Neural cell (in vitro differentiated cells): Measurements from ENCODE around the gene PRUNE2. TPM values are rescaled to one million over a fixed set of nuclear protein-coding genes. Genes with fewer than 3 reads are reported as not detected.

ENCODE experiments used
- H2AFZ ChIP-seq: fragments of 200-600, 300-800 bp; sonication (generic), shearing (Covaris generic); 2 replicates; pipeline ENCODE4 v1.6.0; 2014; ENCODE audit warnings: low read depth, mild to moderate bottlenecking, antibody characterized with exemption, low read length, moderate library complexity
- H3F3A ChIP-seq: fragments of 200-600 bp; shearing (Covaris generic); 2 replicates; pipeline ENCODE4 v1.6.1; 2016; ENCODE audit warnings: mild to moderate bottlenecking, moderate library complexity, mixed read lengths, antibody characterized with exemption, low read length; ENCODE audit not compliant: insufficient read depth, poor library complexity, severe bottlenecking
- H3K27ac ChIP-seq: fragments of 200-600, 300-800 bp; sonication (generic), shearing (Covaris generic); 2 replicates; pipeline ENCODE4 v1.5.1; 2014; ENCODE audit warnings: mild to moderate bottlenecking, low read length, moderate library complexity
- H3K27me3 ChIP-seq: fragments of 300-800, 200-600 bp; sonication (generic), shearing (Covaris generic); 2 replicates; pipeline ENCODE4 v1.6.0; 2014; ENCODE audit warnings: mild to moderate bottlenecking, low read depth, low read length, moderate library complexity; ENCODE audit not compliant: insufficient read depth
- H3K36me3 ChIP-seq: fragments of 300-800, 200-600 bp; sonication (generic), shearing (Covaris generic); 2 replicates; pipeline ENCODE4 v1.5.1; 2014; ENCODE audit warnings: mild to moderate bottlenecking, antibody characterized with exemption, low read length, moderate library complexity; ENCODE audit not compliant: insufficient read depth
- H3K4me2 ChIP-seq: fragments of 300-800, 200-600 bp; sonication (generic), shearing (Covaris generic); 2 replicates; pipeline ENCODE4 v1.6.0; 2014; ENCODE audit warnings: mild to moderate bottlenecking, low read length
- H3K4me3 ChIP-seq: fragments of 300-800, 200-600 bp; sonication (generic), shearing (Covaris generic); 2 replicates; pipeline ENCODE4 v1.5.1; 2014; ENCODE audit warnings: mild to moderate bottlenecking, low read length, moderate library complexity
- H3K79me2 ChIP-seq: fragments of 200-600 bp; shearing (Covaris generic); replicated peaks from 2 replicates; pipeline ENCODE4 v1.6.0; 2014; ENCODE audit warnings: mild to moderate bottlenecking, low read length, moderate library complexity; ENCODE audit not compliant: insufficient read depth
- H3K9ac ChIP-seq: fragments of 300-800, 200-600 bp; sonication (generic), shearing (Covaris generic); 2 replicates; pipeline ENCODE4 v1.6.1; 2016; ENCODE audit warnings: mild to moderate bottlenecking, low read length, mixed read lengths
- H3K9me2 ChIP-seq: fragments of 200-600 bp; shearing (Covaris generic); 2 replicates; pipeline ENCODE4 v1.6.1; 2016; ENCODE audit warnings: mild to moderate bottlenecking, low read length, mixed read lengths; ENCODE audit not compliant: insufficient read depth
- H3K9me3 ChIP-seq: fragments of 200-600, 300-800 bp; sonication (generic), shearing (Covaris generic); 2 replicates; pipeline ENCODE4 v1.6.1; 2016; ENCODE audit warnings: mild to moderate bottlenecking, mixed run types, low read length, moderate library complexity, mixed read lengths
- H4K20me1 ChIP-seq: fragments of 200-600 bp; shearing (Covaris generic); 2 replicates; pipeline ENCODE4 v1.6.1; 2016; ENCODE audit warnings: mild to moderate bottlenecking, mixed run types; ENCODE audit not compliant: insufficient read depth
- CTCF ChIP-seq: fragments of 450-650 bp; IDR thresholded peaks from 2 replicates; pipeline ENCODE4 v1.5.1; 2014; ENCODE audit warnings: antibody characterized with exemption, mild to moderate bottlenecking, moderate library complexity; ENCODE audit not compliant: poor library complexity, severe bottlenecking
- EP300 ChIP-seq: fragments of 450-650 bp; conservative IDR thresholded peaks from 2 replicates; pipeline ENCODE4 v1.6.1; 2014; ENCODE audit warnings: antibody characterized with exemption, mild to moderate bottlenecking, moderate library complexity; ENCODE audit not compliant: poor library complexity, severe bottlenecking
- EZH2 ChIP-seq: fragments of 200-600, 300-800 bp; shearing (Covaris generic), sonication (generic); IDR thresholded peaks from 2 replicates; pipeline ENCODE4 v1.6.1; 2014; ENCODE audit warnings: antibody characterized with exemption, low read length, borderline replicate concordance, mild to moderate bottlenecking; ENCODE audit not compliant: insufficient read depth, poor library complexity, severe bottlenecking
- MXI1 ChIP-seq: fragments of 450-650 bp; conservative IDR thresholded peaks from 2 replicates; pipeline ENCODE4 v1.6.1; 2014; ENCODE audit warnings: antibody characterized with exemption, mild to moderate bottlenecking; ENCODE audit not compliant: poor library complexity, severe bottlenecking
- POLR2AphosphoS5 ChIP-seq: IDR thresholded peaks from 2 replicates; pipeline ENCODE4 v1.6.1; 2012
- RAD21 ChIP-seq: fragments of 450-650 bp; conservative IDR thresholded peaks from 2 replicates; pipeline ENCODE4 v1.6.1; 2014; ENCODE audit warnings: antibody characterized with exemption, mild to moderate bottlenecking, moderate library complexity
- REST ChIP-seq: IDR thresholded peaks from 2 replicates; pipeline ENCODE4 v1.6.1; 2012; ENCODE audit warnings: borderline replicate concordance
- SMC3 ChIP-seq: fragments of 450-650 bp; conservative IDR thresholded peaks from 2 replicates; pipeline ENCODE4 v1.6.1; 2014; ENCODE audit warnings: antibody characterized with exemption, mild to moderate bottlenecking, moderate library complexity; ENCODE audit not compliant: poor library complexity
- TAF1 ChIP-seq: IDR thresholded peaks from 2 replicates; pipeline ENCODE4 v1.6.1; 2012; ENCODE audit warnings: low read depth
- polyA plus RNA-seq: library from polyadenylated mRNA; depleted of rRNA; stranded (reverse); fragments of >200 nt; gene quantifications from 2 replicates; pipeline ENCODE4 v1.2.3, GENCODE V29; 2014

Gene PRUNE2
- polyA plus RNA-seq, 1 donor from 2014 or later, result 9.7 TPM

DNA sequence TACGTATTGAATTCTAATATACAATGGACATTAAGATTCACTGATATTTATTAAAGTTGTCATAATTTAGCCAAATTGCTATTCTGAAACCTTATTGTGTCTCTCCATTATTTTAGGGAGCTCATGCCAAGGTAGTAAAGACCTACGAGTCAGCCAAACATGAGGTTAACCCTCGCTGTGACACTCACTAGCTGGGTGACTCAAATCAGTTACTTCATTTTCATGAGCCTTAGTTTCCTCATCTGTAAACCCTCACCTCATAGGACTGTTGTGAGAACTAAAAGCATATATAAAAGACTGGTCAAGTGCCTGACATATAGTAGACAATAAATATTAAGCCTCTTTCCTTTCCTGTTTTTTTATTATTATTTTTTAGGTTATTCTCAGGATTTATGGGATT, 185.7 kb downstream of the PRUNE2 start:
- H3K36me3 ChIP-seq, result no peaks in the 10 kb centered on the region
- no peaks in the 10 kb centered on the region for H3F3A ChIP-seq
- H3K4me2 ChIP-seq, result no peak overlapping the region
- no peaks in the 10 kb centered on the region for H3K27me3 ChIP-seq
- no peaks in the 10 kb centered on the region for H3K9me2 ChIP-seq
- H3K27ac ChIP-seq, result no peak overlapping the region
- no peak overlapping the region for H3K4me3 ChIP-seq
- H3K9me3 ChIP-seq, result no peaks in the 10 kb centered on the region
- TF ChIP-seq TAF1 (no peak), POLR2AphosphoS5 (no peak), EP300 (no peak), CTCF (no peak), REST (no peak), MXI1 (no peak), SMC3 (no peak), EZH2 (no peak), RAD21 (no peak)
- H3K9ac ChIP-seq, result no peak overlapping the region
- H2AFZ ChIP-seq, result no peak overlapping the region
- H3K79me2 ChIP-seq, result no peaks in the 10 kb centered on the region
- no peaks in the 10 kb centered on the region for H4K20me1 ChIP-seq

DNA sequence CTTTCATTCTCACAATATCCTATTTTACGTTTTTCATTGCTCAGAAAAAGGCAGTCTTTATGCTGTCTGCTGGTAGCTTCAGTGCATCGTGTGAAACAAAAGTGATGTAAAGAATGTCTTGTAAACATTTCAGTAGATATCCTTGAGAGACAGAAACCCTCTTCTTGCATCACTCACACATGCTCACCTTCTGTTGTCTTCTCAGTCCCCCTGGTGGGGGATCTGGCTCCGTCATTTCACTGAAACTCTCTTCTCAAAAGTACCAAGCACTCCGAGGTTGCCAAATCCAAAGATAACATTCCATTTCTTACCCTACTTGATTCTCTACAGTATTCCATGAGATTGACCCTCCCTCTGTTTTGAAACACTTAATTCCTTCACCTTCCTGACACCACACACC, 187.7 kb downstream of the PRUNE2 start:
- H3K9ac ChIP-seq, result no peak overlapping the region
- no peaks in the 10 kb centered on the region for H3K79me2 ChIP-seq
- no peak overlapping the region for H3K4me2 ChIP-seq
- H4K20me1 ChIP-seq, result no peaks in the 10 kb centered on the region
- no peak overlapping the region for H3K27ac ChIP-seq
- H2AFZ ChIP-seq, result no peak overlapping the region
- TF ChIP-seq REST (no peak), SMC3 (no peak), POLR2AphosphoS5 (no peak), CTCF (no peak), MXI1 (no peak), TAF1 (no peak), EP300 (no peak), EZH2 (no peak), RAD21 (no peak)
- no peaks in the 10 kb centered on the region for H3K27me3 ChIP-seq
- no peaks in the 10 kb centered on the region for H3K9me3 ChIP-seq
- H3K4me3 ChIP-seq, result no peak overlapping the region
- no peaks in the 10 kb centered on the region for H3F3A ChIP-seq
- H3K9me2 ChIP-seq, result no peaks in the 10 kb centered on the region
- H3K36me3 ChIP-seq, result no peaks in the 10 kb centered on the region
